Raji (cell line): Measurements from ENCODE around the gene NPTX1.

Source experiments
- POLR2A ChIP-seq: IDR thresholded peaks from 2 replicates; pipeline ENCODE4 v1.6.1; 2011; ENCODE audit warnings: low read depth, low read length, control low read depth; ENCODE audit not compliant: insufficient read depth

NPTX1 gene

GRCh38 chr17:80510772-80511171 is 34.4 kb upstream of the NPTX1 start:
- TF ChIP-seq POLR2A = no peak

DNA sequence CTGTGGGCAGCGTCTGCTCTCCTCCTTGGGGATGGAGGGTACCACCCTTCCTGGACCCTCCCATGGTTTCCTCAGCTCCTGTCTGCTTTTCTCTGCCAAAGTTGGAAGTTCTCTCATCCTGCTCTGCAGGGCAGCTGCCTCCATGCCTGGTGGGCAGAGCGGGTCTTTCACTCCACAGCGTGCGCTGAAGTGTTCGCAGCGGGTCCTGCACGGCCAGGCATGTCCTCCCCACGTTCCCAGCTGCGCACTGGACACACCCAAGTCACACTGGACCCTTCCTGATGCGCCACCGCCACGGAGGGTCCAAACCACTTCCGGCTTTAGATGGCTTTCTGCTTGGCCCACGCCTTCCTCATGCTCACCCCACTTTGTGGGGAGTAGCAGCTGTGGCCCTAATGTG is 33.7 kb upstream of the NPTX1 start:
- no peak for TF ChIP-seq POLR2A

DNA sequence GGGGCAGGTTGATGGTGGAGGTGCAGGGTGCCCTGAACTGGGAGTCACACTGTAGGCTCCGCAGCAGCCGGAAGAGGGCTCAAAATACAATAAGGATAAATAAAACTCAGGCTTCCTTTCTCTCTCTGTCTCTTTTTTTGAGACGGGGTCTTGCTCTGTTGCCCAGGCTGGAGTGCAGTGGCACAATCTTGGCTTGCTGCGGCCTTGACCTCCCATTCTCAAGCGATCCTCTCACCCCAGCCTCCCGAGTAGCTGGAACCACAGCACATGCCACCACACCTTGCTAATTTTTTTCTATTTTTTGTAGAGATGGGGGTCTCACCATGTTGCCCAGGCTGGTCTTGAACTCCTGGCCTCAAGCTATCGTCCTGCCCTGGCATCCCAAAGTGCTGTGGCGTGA is 32.9 kb upstream of the NPTX1 start:
- no peak for TF ChIP-seq POLR2A

GRCh38 chr17:80507965-80508364 is 31.6 kb upstream of the NPTX1 start:
- no peak for TF ChIP-seq POLR2A

DNA sequence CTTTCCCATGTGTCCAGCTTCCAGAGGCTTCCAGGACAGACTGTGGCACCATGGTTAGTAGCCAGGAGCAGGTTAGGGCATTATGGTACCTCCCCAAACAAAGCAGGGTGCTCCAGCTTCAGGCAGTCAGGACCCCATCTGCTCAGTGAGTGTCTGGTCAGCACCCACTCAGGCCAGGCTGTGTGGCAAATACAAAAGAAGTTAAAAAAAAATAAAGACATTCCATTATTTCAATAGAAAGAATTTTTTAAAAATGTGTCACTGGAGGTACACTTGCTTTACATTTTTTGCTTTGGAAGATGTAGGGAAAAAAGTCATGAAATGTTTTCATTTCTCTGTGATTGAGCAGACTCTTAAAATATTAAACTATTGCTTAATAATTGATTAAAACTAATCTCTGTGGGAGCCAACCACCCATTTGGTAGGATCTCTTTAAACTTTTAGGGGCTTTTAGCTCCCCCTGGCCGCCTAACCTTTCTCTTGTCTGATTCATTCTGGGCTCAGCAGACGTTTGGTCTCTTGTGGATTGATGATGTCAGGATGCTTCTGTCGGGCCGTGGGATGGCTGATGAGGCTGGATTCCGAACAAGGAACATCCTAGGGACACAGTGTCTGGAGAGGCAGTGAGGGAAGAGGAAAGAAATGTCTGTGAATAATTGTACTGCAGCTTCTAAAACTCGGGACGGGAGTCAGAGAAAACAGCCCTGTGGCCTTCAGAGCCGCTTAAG is 28.4 kb upstream of the NPTX1 start:
- no peak for TF ChIP-seq POLR2A

DNA sequence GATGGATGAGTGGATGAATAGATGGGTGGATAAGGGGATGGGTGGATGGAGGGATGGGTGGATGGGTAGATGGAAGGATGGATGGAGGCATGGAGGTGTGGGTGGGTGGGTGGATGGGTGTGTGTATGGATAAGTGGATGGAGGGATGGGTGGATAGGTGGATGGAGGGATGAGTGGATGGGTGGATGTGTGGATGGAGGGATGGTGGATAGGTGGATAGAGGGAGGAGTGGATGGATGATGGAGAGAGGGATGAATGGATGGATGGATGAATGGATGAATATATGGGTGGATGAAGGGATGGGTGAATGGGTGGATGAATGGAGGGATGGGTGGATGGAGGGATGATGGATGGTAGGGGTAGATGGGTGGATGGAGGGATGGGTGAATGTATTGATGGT is 27.5 kb upstream of the NPTX1 start:
- TF ChIP-seq POLR2A = no peak

GRCh38 chr17:80503031-80503430 is 26.6 kb upstream of the NPTX1 start:
- no peak for TF ChIP-seq POLR2A

DNA sequence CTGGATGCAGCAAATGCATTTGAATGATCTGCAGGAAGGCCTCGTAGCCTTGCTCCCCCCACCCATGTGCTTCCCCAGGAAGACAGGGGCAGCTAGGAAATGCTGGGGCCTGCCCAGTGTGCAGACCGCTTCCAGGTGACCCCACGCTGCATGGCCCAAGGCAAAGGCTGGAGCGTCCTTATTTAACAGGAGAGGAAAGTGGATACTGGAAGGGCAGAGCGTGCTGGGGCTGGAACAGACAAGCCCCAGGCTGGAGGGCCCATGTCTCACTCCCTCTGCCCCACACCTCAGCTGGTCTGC is 26.1 kb upstream of the NPTX1 start:
- no peak for TF ChIP-seq POLR2A

DNA sequence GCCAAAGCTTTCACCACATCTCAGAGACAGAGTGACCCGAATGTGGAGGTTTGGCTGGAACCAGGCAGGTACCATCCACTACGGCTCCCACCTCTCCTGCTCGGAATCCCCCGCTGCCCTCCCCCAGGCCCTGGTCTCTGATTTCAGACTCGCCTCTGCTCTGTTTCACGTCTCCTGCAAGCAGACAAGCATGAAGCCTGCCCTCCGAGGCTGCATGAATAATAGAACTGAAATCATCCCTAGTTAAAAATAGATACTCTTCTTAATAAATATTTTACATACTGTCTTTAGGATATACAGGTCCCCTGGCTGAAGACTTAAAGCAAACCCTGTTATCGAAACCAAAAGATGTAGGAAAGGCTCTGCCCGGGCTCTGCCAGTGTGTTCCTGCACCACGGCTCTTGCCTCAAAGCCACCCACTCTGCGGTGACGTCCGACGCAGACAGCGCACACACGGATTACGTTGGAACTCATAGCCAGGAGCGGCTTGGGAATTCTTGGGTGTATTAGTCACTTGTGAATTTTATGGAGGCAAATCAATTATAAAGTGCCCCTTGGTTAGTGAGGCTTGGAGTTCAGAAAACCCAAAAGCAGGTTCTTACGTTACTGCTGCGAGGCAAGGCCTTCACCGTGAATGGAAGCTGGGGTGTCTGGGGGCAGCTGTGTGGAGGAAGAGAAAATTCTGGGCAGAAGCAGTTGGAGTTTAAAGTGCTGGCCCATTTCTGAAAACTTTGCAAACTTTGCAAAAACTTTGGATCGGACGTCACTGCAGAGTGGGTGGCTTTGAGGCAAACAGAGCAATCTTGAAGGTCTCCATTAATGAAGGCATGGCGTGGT is 25.6 kb upstream of the NPTX1 start:
- no peak for TF ChIP-seq POLR2A

- TF ChIP-seq POLR2A = no peak
These were observed 23.7 kb upstream of the NPTX1 start for GRCh38 chr17:80499961-80500665.

DNA sequence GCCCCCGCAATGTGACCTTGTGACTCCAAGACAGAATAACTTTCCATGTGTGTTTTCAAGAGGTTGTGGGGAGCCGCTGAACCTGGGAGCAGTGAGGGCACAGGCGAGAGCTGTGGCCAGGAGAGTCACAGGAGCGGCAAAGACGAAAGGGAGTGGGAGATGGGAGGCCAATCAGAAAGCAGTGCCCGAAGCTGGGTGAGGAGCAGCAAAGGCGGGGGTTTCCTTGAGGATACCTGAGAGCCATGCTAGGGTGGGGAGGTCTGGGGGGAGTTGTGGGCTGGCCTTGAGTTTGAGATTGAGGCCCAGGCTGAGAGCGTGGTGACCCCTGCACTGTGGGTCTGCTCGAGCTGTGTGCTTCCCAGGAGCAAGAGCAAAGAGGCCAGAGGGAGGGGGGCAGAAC is 23.2 kb upstream of the NPTX1 start:
- TF ChIP-seq POLR2A = no peak

DNA sequence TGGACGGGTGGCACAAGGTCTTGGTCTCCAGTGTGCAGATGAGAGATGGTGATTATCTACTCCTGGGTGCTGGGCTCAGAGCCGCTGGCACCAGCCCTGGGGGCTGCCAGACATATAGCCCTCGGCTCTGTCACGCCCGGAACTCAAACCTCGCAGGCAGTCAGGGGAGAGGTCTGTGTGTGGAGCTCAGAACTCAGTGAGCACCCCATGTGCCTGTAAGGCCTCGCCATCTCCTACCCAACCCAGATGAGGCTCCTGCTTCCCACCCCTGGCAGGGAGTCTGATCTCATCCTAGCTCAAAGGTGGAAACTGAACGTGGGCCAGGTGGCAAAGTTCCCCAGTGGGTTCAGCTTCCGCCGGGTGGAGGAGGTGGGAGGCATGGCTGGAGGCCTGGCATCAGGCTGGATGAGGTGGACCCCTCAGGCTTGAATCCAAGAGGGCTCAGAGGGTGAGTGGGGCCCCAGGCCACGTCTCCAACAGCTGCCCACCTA is 22.6 kb upstream of the NPTX1 start:
- no peak for TF ChIP-seq POLR2A

DNA sequence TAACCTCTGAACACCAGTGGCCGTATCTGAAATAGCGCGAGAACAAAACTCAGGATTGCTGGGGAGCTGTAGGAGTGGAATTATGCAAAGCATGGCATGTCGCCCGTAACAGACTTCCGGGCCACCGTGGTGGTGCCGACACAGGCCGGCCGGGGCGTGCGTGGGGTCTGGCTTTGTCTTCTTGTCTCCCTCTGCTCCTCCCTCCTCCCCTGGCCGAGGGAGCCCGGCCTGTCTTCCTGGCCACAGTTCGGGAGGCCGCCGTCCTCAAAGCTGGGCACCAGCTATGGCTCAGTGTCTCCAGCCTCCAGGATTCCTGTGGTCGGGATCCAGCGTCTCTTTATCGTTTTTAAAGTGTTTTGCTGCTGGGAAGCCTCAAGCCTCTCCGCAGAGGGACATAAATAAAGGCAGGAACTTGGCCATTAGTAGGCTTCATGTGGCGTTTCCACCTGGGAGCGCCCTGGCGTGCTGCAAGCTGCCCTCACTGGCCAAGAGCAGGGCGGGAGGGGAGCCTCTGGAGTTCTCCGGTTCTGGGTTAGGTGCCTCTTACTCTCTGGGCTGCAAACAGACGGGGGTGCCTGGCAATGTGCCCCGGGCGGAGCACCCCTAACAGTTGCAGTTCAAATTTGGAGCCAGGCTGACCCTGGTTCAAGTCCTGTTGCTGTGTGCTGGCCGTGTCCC is 22.0 kb upstream of the NPTX1 start:
- TF ChIP-seq POLR2A = no peak

GRCh38 chr17:80497726-80498241 is 21.4 kb upstream of the NPTX1 start:
- TF ChIP-seq POLR2A = no peak

GRCh38 chr17:80494547-80494946 is 18.1 kb upstream of the NPTX1 start:
- no peak for TF ChIP-seq POLR2A
